Measurements from ENCODE around the gene TMEM200C.

Gene TMEM200C

GRCh38 chr18:5842653-5843052, 52.7 kb downstream of the TMEM200C start:
- H3K27me3 ChIP-seq, result no peaks in the 10 kb centered on the region
- H3K27ac ChIP-seq, result no peak overlapping the region
- H3K4me1 ChIP-seq, result no peaks in the 10 kb centered on the region
- DNase-seq, result no peak
- intact Hi-C loops (cut with DNase I; ENCODE audit: low total_unique reads), result no loop called here
- no peak overlapping the region for H3K4me3 ChIP-seq
- no peak for TF ChIP-seq CTCF (IDR thresholded peaks at IDR 0.05)
- no peaks in the 10 kb centered on the region for H3K36me3 ChIP-seq
- H3K9me3 ChIP-seq, result no peaks in the 10 kb centered on the region

GRCh38 chr18:5841518-5841917, 53.8 kb downstream of the TMEM200C start:
- no peak overlapping the region for H3K4me3 ChIP-seq
- H3K36me3 ChIP-seq, result no peaks in the 10 kb centered on the region
- H3K27ac ChIP-seq, result no peak overlapping the region
- no peak for TF ChIP-seq CTCF (IDR thresholded peaks at IDR 0.05)
- intact Hi-C loops (cut with DNase I; ENCODE audit: low total_unique reads), result no loop called here
- no peaks in the 10 kb centered on the region for H3K4me1 ChIP-seq
- no peak for DNase-seq
- H3K27me3 ChIP-seq, result no peaks in the 10 kb centered on the region
- no peaks in the 10 kb centered on the region for H3K9me3 ChIP-seq

- intact Hi-C loops (cut with DNase I; ENCODE audit: low total_unique reads), result no loop called here
- no peak for DNase-seq
- no peak for TF ChIP-seq CTCF (IDR thresholded peaks at IDR 0.05)
Observed at GRCh38 chr18:5840547-5840946, 54.8 kb downstream of the TMEM200C start.

GRCh38 chr18:5840025-5840424, 55.3 kb downstream of the TMEM200C start:
- no peak for TF ChIP-seq CTCF (IDR thresholded peaks at IDR 0.05)
- DNase-seq, result no peak
- no peaks in the 10 kb centered on the region for H3K27me3 ChIP-seq
- intact Hi-C loops (cut with DNase I; ENCODE audit: low total_unique reads), result no loop called here
- H3K36me3 ChIP-seq, result no peaks in the 10 kb centered on the region
- no peaks in the 10 kb centered on the region for H3K9me3 ChIP-seq
- no peak overlapping the region for H3K4me3 ChIP-seq
- no peak overlapping the region for H3K27ac ChIP-seq
- H3K4me1 ChIP-seq, result no peaks in the 10 kb centered on the region

More at GRCh38 chr18:5840547-5840946, 54.8 kb downstream of the TMEM200C start:
- no peaks in the 10 kb centered on the region for H3K27me3 ChIP-seq
- H3K27ac ChIP-seq, result no peak overlapping the region
- no peak overlapping the region for H3K4me3 ChIP-seq
- no peaks in the 10 kb centered on the region for H3K9me3 ChIP-seq
- no peaks in the 10 kb centered on the region for H3K4me1 ChIP-seq
- H3K36me3 ChIP-seq, result no peaks in the 10 kb centered on the region

GRCh38 chr18:5839102-5839501, 56.2 kb downstream of the TMEM200C start:
- no peak for DNase-seq
- Histone ChIP-seq H3K27ac (no peak overlapping the region), H3K36me3 (no peaks in the 10 kb centered on the region), H3K27me3 (no peaks in the 10 kb centered on the region), H3K4me1 (no peaks in the 10 kb centered on the region), H3K9me3 (no peaks in the 10 kb centered on the region), H3K4me3 (no peak overlapping the region)
- TF ChIP-seq CTCF (IDR thresholded peaks at IDR 0.05), result no peak
- intact Hi-C loops (cut with DNase I; ENCODE audit: low total_unique reads), result no loop called here

Data from tibial artery (tissue), 4 donors.